ENCODE data around the gene IFRD2. TPM values are rescaled to one million over a fixed set of nuclear protein-coding genes. Genes with fewer than 3 reads are reported as not detected.
A peak's percentile ranks its signal among the peaks of the same experiment; 100 is the strongest.

Gene IFRD2
- total RNA-seq, 1 donor from 2014 or later = 231 TPM

DNA sequence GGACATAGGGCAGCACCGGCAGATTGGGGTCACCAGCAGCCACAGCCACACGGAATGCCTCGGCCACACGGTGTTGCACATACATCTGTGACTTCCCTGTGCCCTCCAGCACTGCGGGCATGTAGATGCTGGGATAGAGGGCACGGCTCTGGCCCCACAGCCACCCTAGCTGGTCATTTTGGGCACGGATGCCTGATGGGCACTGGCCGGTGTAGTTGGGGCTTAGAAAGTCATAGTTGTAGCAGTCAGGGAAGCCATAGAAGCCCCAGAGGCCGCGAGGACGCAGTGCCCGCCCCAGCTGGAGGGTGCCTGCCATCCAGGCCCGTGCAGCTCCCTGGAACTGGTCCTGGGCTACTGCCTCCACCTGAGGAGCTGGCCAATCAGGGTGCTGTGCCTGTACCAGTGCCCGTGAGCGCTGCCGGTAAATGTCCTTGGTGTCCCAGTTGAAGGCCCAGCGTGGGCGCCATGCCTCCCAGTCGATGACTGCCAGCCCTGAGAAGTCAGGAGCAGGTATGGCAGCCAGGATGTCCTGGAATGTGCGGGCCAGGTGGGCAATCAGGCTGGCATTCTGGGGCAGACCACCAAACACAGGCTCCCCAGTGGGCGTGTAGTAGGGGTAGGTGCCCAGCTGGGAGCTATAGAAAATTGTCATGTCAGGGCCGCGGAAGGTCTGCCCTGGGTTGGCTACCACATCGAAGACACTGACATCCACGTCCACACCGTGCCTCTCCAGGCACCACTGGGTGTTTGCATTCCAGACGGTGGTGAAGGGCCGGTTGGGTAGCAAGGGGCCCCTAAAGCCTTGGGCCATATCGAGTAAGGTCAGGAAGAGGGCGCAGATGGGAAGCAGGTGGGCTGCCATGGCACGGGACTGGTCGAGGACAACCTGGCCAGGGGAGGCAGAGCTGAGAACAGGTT lies 10.1 kb upstream of the IFRD2 start:
- Histone ChIP-seq H3K27ac (peak overlapping the region in 1 of 2 donors; percentile 38), H3K4me1 (peaks cover 13 to 19% of the 10 kb centered on the region in 2 donors), H3K27me3 (no peaks in the 10 kb centered on the region), H3K4me3 (peak overlapping the region in 1 of 2 donors; percentile 17), H3K36me3 (no peaks in the 10 kb centered on the region), H3K9me3 (no peaks in the 10 kb centered on the region)
- TF ChIP-seq, protein P1, sequence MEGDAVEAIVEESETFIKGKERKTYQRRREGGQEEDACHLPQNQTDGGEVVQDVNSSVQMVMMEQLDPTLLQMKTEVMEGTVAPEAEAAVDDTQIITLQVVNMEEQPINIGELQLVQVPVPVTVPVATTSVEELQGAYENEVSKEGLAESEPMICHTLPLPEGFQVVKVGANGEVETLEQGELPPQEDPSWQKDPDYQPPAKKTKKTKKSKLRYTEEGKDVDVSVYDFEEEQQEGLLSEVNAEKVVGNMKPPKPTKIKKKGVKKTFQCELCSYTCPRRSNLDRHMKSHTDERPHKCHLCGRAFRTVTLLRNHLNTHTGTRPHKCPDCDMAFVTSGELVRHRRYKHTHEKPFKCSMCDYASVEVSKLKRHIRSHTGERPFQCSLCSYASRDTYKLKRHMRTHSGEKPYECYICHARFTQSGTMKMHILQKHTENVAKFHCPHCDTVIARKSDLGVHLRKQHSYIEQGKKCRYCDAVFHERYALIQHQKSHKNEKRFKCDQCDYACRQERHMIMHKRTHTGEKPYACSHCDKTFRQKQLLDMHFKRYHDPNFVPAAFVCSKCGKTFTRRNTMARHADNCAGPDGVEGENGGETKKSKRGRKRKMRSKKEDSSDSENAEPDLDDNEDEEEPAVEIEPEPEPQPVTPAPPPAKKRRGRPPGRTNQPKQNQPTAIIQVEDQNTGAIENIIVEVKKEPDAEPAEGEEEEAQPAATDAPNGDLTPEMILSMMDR (IDR thresholded peaks at IDR 0.05) = no peak
- intact Hi-C loops (cut with DNase I) = no loop called here
- DNase-seq (ENCODE audit: low spot score in 2 of 2) = no peak

DNA sequence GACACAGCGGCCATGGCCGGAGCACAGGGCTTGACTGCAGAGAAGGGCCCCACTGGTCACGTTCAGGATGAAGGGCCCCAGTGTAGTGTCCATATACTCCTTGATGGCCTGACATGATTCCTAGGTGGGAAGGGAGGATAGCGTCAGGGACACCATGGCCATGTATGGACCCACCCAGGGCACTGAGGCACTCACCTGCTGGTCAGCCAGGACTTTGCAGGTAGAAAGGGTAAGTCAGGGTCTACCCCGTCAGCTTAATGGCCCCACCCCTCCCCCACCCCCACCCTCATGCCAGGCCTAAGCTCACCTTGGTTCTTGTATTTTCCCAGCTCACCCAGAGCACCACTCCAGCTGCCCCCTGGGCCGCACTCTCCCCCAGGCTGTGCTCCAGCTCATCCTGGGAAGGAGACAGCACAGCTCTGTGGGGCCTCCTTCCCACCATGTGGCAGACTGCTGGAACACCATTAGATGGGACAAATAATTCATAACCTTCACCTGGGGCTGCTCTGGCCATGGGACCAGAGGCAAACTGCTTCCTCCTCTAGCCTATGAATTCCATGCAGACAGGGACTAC lies 8.5 kb upstream of the IFRD2 start:
- no peak for DNase-seq (ENCODE audit: low spot score in 2 of 2)
- intact Hi-C loops (cut with DNase I) = no loop called here
- H3K4me3 ChIP-seq = peak overlapping the region in 1 of 2 donors; percentile 89

DNA sequence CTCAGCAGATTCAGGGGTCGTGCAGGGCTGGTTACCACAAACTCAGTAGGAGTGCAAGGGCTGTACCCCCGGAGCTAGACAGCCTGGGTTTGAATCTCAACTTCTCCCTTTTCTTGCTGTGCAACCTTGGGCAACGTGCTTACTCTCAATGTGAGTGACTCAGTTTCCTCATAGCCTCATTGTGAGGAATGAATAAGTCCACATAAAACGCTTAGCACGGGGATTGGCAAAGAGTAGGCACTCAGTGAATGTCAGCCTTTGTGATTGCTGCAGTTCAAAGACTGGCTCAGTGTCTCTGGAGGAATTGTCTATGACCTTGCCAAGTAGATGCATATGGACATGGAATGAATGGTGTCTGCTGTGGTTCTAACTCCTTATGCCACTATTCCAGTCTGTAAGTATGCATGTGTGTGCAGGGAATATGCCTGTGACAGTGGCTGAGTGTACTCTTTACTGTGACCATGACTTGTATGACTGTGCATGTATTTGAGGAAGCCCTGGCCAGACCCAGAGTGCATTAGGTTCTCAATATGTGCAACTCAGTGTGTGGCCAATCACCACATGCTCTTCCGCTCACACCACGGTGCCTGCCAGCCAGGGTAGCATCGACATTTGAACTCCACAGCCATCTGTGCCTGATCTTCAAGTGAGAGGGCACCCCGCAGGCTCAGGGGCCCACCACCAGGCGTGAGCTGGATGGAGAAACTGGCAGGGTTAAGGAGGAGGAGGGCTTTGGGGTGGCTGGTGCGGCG lies 7.9 kb upstream of the IFRD2 start:
- TF ChIP-seq, protein P1 (IDR thresholded peaks at IDR 0.05) = no peak
- Histone ChIP-seq H3K4me1 (peaks cover 13 to 19% of the 10 kb centered on the region in 2 donors), H3K9me3 (no peaks in the 10 kb centered on the region), H3K27me3 (no peaks in the 10 kb centered on the region), H3K36me3 (peaks cover 0 to 10% of the 10 kb centered on the region in 2 donors), H3K27ac (peak overlapping the region; percentile 77 to 78), H3K4me3 (peak overlapping the region; percentile 43 to 89)
- intact Hi-C loops (cut with DNase I) = loop anchor here (1.0 to 2.0 kb wide), 2 partner anchors 21 to 35 kb away; no protein-coding TSS in a partner anchor
- no peak for DNase-seq (ENCODE audit: low spot score in 2 of 2)

More for the DNA sequence above, 8.5 kb upstream of the IFRD2 start:
- Histone ChIP-seq H3K36me3 (peaks cover 0 to 10% of the 10 kb centered on the region in 2 donors), H3K27ac (peak overlapping the region; percentile 77 to 78), H3K27me3 (no peaks in the 10 kb centered on the region), H3K9me3 (no peaks in the 10 kb centered on the region), H3K4me1 (peaks cover 13 to 19% of the 10 kb centered on the region in 2 donors)
- TF ChIP-seq, protein P1 (IDR thresholded peaks at IDR 0.05) = no peak

DNA sequence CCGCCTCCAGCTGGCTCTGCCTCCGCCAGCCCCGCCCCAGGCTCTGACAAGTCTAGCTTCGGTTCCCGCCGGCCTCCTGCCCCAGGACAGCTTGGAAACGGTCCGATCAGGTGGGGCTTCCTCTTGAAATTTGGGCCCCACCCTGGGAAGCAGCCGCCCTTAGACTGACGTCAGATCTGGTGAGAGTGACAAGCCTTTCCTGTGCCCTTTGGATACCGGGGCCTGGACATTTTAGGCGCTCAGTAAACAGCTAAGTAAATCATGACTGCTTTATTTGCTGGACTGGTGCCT lies 7.4 kb upstream of the IFRD2 start:
- Histone ChIP-seq H3K27me3 (no peaks in the 10 kb centered on the region), H3K4me3 (peak overlapping the region; percentile 43 to 89), H3K4me1 (peaks cover 13 to 19% of the 10 kb centered on the region in 2 donors), H3K36me3 (peaks cover 0 to 10% of the 10 kb centered on the region in 2 donors), H3K9me3 (no peaks in the 10 kb centered on the region), H3K27ac (peak overlapping the region; percentile 77 to 78)
- intact Hi-C loops (cut with DNase I) = loop anchor here (1.0 to 2.0 kb wide), 2 partner anchors 22 to 35 kb away; no protein-coding TSS in a partner anchor
- DNase-seq (ENCODE audit: low spot score in 2 of 2) = no peak
- TF ChIP-seq, protein P1 (IDR thresholded peaks at IDR 0.05) = no peak

DNA sequence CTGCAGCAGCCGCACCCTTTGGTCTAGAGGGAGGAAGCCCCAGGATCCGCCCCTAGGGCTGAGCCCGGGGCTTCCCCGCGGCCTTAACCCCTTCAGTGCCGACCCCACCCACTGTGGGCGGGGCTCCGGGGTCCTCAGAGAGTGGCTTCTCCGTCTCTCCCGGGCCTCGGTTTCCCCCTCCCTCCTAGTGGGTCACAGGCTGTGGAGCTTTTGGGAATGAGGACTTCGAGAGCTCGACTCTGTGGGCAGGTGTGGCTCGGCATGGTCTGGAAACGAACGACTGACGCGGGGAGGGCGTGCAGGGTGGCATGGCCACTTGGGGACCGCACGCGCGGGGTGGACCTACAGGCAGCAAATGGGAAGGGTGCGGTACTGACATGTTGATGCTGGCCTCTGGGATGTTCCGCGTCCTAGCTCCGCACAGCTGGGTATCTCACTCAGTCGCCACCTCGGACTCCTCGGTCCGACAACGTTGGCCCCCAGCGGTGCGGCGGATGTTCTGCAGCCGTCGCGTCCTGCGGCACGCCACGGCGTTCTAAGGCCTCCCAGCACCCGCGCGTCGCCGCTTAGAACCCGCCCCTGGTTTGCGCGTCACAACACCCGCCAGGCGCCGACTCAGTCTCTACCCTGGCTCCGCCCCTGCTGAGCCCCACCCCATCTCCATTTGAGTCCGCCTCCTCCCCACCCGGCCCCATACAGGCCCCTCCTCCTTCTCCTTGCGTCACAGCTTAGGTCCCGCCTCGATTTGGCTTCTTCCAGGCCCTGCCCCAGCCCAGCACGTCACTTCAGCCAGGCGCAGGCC lies 6.8 kb upstream of the IFRD2 start, which contains the start of the genes HYAL3 and NAA80:
Gene HYAL3 (minus strand): TSS at position 570 of the 802 bp plus-strand sequence. CDS start 3,803 bp downstream, outside the sequence.
Gene NAA80 (minus strand): TSS at position 570 of the 802 bp plus-strand sequence. CDS start 1,942 bp downstream, outside the sequence.
- peaks cover 13 to 19% of the 10 kb centered on the region in 2 donors for H3K4me1 ChIP-seq
- H3K27ac ChIP-seq = peak within 1 kb of the TSS; percentile 90 to 91
- intact Hi-C loops (cut with DNase I) = loop anchor here (1.0 to 2.0 kb wide), 2 partner anchors 22 to 34 kb away; no protein-coding TSS in a partner anchor

More for the DNA sequence above, 6.8 kb upstream of the IFRD2 start, which contains the start of the genes HYAL3 and NAA80:
- H3K27me3 ChIP-seq = no peaks in the 10 kb centered on the region
- TF ChIP-seq, protein P1 (IDR thresholded peaks at IDR 0.05) = peak; percentile 30 to 58 (median 39)
- H3K9me3 ChIP-seq = no peaks in the 10 kb centered on the region
- peak within 1 kb of the TSS; percentile 85 to 89 for H3K4me3 ChIP-seq
- peaks cover 0 to 10% of the 10 kb centered on the region in 2 donors for H3K36me3 ChIP-seq
- DNase-seq (ENCODE audit: low spot score in 2 of 2) = peak; percentile 96 to 100

All from ascending aorta (tissue), 2 donors.